Fibroblast of skin of back (primary cell): ENCODE results near the gene C1QTNF5.

Experiments
- DNase-seq: peaks from one replicate; pipeline ENCODE4 v3.0.0-alpha.2; 2013

C1QTNF5 gene

GRCh38 chr11:119316729-119317591, 23.7 kb downstream of the C1QTNF5 start, which contains the start of gene MCAM:
MCAM (minus strand) TSS chr11:119317130; CDS start chr11:119317101, 29 bp downstream.
- peak; percentile 71 for DNase-seq

DNA sequence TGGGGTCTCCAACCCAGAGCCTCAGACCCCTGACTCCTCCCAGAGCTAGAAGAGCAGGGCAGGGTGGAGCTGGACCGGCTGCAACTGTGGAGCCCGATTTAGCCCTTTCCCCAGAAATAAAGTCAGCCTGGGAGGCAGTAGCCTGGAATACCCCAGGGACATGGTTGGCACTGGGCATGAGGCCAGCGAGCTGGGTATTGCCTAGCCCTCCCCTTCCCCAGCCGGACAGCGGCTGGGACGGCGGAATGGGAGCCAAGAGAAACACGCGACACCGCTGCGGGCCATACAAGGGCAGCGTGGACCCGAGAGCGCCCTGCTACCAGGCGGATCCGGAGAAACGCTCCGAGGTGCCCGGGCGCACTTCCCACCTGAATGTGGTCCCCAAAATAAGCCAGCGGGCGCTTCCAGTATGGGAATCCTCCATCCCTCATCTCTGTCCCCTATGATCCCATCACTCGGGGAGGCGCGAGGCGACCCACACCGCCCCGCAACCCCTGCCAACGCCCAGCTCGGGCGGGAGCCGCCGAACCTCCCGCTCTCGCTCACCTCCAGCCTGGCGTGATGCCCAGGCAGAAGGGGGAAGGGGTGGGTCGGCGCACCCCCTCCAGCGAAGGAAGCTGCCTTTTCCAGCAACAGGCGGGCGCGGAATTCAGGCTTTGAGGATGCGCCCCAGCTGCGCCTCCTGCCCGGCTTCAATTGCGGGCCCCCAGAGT, 24.5 kb downstream of the C1QTNF5 start:
- DNase-seq = peak; percentile 62

DNA sequence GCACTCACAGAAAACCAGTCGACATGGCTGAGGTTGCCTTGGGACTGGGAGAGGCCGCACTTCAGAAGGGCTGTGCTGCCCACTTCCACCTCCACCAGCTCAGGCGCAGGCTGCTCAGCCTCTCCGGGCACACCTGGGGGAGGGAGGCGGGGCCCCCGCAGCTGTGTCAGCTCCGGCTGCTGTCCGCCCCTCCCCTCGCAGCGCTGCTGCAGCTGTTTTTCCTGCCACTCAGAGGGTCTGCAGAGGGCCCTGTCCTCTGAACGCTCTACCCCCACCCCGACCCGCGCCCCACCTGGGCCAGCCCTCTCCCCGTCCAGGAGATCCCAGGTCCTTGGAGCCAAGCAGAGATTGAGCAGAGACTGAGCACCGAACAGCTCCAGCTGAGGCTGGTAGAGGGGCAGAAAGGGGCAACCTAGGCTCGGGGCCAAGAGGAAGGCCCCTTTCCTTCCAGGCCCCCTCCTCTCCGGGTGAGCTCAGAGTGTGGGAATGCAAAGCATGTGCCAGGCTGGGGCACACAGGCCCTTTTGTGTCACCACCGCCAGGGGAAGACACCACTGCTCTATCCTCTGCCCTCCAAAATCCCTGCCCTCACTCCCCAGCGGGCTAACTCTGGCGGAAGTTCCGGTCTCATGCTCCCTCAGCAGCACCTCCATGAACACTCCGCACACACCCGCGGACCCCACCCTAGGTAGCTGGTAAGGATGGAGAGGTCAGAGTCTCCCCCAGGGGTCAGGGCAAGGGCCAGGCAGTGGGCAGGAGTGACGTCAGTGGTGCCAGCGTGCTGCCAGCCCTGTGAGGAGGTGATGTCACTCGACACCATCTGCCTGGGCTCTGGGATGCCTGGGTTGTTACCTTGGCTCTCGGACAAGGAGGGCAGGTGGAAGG, 25.3 kb downstream of the C1QTNF5 start:
- peak; percentile 80 for DNase-seq

DNA sequence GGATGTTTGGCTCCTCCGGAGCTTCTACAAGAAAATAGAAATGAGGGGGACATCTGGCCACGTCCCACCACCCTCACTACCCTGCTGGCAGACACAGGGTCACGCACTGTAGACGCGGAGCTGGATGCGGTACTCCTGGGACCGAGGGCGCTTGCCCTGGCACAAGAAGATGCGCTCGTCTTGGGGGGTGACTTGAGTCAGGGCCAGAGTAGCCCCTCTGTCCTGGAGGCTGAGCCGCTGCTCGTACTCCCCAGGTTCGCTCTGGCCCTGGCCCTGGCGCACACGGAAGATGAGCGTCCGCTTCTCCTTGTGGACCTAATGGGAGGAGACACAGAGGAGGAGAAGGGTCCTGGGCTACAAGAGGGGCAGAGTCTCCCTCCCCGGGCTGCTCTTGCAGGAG, 26.0 kb downstream of the C1QTNF5 start:
- no peak for DNase-seq

DNA sequence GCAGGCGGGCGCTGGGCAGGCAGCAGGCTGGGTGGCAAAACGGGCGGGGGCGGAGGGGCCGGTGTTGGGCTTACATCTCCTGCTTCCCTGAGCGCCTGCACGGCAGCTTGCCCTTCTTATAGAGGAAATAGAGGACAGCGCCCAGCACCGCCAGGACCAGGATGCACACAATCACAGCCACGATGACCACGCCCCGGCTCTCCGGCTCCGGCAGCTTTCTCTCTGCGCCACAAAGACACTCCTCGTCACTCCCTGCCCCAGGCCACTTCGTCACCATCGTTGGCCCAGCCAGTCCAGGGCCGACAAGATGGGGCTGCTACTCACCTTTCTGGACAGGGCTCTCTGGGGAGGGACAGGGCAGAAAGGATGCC, 30.0 kb downstream of the C1QTNF5 start:
- no peak for DNase-seq

DNA sequence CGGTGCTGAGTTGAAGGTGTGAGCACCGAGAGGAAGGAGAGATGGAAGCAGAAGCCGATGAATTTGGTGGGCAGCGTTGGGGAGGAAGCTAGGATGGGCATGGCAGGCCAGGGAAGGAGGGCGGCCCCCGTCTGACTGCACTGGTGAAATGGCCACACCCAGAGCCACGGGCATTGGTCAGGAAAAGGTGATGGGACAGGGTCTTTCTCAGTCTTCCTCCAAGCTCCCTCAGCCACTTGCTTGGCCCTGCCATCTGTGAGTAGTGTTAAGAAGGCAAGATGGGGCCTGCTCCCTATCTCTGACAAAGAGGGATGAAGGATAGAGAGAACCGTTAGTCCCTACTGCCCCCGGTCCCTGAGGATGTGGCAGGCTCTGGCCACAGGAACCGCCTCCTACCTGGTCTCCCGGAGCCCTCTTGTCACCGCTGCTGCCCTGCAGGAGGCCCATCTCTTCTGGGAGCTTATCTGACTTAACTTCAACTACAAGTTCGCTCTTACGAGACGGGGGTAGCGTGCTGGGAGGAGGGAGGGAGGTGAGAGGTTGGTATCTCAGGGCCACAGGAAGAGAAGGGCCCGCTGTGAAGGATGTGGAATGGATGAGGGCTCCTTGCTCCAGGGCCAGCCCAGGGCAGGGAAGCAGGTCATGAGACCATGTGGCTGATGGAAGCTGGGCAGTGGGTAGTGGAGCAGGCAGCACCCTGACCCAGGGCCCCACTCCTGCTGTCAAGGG, 30.6 kb downstream of the C1QTNF5 start:
- DNase-seq = no peak

DNA sequence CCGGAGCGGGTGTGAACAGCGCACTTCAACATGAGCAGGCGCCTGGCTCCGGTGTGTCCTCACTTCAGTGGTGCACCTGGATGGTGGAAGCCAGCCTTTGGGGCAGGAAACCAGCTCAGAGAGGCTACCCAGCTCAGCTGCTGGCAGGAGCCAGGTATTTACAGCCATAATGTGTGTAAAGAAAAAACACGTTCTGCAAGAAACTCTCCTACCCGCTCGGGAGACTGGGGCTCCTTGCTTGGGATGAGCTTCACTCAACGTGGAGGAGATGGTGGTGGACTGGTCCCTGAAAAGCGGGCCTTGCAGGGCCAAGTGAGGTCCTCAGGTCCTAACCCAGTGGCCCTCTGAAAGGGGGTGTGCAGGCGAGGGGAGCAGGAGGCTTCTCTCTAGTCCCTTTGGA, 31.3 kb downstream of the C1QTNF5 start:
- no peak for DNase-seq

DNA sequence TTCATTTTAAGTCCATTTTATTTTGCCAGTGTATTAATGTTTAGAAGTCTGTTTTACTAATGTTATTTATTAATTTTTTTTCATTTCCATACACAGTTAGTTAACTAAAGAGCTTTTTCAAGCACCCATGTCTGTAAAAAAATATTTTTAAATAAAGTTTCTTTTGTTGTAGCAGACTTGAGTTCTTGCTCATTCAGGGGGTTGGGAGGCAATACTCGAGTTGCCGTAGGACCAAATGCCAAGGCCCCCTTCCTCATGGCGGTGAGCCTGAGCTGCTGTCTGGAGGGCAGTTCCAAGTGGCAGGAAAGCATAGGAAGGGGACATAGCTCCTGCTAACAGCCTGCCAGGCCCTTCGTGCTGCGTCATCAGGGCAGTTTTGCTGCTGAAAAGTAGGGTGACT, 32.7 kb downstream of the C1QTNF5 start:
- DNase-seq = no peak

DNA sequence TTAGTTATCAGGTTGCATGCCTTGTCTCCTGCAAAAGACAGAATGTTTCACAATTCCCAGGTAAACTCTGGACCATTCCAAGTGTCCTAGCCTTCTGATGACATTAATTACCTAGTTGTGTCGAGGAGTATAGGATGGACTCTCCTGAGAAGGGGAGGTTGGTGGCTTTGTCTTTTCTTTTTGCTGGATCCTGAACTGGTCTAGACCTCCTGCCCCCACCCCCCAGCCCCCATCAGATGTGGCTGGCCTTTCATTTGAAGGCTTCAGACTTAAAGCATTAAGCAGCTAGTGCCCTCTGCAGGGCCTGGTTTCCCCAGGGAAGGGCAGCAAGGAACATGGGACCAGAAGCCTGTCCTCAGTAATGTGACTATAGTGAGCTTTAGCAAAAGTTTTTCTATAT, 33.5 kb downstream of the C1QTNF5 start:
- DNase-seq = peak; percentile 34

DNA sequence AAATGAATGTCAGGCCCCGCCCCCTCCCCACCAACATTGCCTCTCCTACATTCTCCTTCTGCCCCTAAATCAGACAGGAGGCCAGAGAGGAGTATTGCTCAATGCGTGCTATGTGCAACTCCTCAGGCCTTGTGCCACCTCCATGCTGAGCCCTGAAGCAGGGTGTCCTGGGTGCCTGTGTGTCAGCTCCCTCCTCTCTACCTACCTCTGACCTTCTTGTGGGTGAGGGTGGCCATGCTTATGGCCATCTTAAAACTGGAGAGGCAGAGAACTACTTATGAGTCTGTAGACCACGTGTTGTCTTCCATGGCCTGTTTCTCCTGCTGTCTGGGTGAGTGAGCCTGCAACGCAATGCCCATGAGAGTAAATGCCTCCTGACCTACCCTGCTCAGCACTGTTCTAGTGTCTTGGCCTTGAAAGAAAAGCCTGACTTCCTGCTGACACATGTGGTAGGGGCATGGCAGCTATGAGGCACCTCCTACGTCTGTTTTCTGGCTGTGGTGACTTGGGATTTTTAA, 34.3 kb downstream of the C1QTNF5 start:
- DNase-seq = peak; percentile 79

GRCh38 chr11:119305556-119306372, 34.9 kb downstream of the C1QTNF5 start:
- no peak for DNase-seq

DNA sequence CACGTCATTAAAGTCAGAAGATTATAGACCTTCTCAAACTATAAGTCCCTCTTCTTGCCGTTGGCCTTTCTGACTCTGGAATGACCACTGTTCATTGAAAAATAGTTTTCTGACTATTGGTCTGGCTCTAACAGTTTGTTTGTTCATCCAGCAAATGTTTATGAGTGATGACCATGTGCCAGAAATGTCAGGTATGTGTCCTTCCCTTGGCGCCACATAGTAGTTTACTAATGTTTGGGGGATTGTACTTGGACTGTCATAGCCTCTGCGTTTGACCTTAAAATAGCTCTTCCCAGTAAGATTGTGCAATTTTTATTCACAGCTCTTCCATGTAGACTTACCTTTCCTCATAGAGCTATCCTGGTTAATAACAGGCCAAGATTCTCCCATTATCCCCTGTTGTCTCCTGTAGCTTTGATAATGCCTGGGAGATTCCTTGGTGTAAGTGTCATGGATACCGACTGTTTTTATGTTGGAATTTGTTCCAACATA, 37.4 kb downstream of the C1QTNF5 start:
- no peak for DNase-seq

DNA sequence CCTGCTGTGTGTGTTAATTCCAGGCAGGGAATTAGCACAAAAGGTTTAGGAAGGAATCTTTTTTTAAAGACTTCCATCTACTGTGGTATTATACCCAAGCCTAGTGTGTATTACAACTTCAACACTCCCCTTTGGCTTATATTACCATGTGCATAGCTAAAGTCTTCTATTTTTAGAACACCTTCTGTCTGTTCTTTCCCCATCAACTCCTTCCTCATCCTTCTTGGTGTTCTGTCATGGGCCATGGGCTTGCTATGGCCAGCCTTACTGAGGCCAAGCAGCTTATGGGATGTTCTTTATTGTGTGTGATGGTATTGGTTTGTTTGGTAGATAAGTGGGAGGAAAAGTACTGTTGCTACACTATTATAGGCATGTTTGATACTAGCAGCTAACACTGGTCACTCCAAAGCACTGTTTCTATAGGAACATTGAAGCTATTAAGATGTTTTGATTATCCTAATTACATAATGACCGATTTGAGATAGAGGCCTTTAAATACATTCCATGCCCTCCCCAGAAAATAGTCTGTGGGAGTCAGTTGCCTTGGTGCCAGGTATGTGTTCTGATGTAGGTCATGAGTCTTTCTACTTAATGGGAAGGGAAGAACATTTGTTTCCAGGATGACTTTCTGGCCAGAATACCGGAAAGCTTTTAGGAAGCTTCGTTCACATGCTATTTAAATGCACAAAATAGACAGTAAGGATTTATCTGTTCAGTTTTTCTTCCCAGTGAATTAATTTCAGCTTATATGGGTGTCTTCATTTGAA, 40.3 kb downstream of the C1QTNF5 start:
- DNase-seq = no peak

DNA sequence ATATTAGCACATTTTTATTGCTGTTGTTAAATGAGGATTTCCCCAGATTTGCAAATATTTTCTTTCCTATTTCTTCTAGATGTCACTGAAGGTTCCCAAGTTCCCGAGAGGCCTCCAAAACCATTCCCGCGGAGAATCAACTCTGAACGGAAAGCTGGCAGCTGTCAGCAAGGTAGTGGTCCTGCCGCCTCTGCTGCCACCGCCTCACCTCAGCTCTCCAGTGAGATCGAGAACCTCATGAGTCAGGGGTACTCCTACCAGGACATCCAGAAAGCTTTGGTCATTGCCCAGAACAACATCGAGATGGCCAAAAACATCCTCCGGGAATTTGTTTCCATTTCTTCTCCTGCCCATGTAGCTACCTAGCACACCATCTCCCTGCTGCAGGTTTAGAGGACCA, 41.3 kb downstream of the C1QTNF5 start:
- no peak for DNase-seq

- no peak for DNase-seq
Observed at GRCh38 chr11:119298726-119299125, 42.0 kb downstream of the C1QTNF5 start.

DNA sequence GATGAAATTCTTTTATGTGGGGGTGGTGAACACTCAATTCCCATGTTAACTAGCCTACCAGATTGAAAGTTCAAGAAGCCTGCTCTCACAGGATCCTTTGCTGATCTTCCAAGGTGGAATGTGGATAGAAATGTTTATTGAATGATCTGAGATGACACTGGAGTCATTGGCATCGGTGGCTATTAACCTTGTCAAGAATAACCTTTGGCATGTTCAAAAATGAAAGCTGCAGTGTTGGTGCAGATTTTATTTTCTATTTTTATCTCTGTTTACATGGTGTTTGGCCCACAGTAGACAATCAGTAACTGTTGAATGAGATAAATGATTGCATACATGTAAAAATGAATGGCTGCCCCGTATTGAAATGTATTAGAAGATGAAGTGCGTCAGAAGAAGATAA, 42.7 kb downstream of the C1QTNF5 start:
- DNase-seq = no peak

DNA sequence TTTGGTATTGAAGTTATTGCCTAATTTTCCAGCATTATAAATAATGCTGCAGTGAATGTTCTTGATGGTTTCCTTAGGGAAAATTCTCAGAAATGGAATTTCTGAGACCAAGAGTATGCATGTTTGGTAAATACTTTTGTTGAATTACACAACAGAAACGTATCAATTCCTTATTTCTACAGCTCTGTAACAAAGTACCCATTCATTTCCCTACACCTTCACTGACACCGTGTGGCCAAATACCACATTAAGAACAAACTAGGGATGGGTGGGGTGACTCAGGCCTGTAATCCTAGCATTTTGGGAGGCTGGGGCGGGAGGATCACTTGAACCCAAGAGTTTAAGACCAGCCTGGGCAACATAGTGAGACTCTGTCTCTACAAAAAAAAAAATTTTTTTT, 45.5 kb downstream of the C1QTNF5 start:
- peak; percentile 24 for DNase-seq

- no peak for DNase-seq
Observed at GRCh38 chr11:119293461-119293860, 47.2 kb downstream of the C1QTNF5 start.

- no peak for DNase-seq
Observed at GRCh38 chr11:119290894-119291497, 49.7 kb downstream of the C1QTNF5 start.
